Head of caudate nucleus (tissue), 42 donors: Measurements from ENCODE around the gene NDUFA8.

Experiments used
- DNase-seq, 42 donors: peaks; one replicate each; pipeline versions ENCODE4 v3.0.0 to v3.0.0-alpha.2; 2020 to 2021; ENCODE audit warnings: mixed read lengths in 7 of 42
- intact Hi-C: fragments of 100-400 bp; cut with DNase I; formaldehyde crosslinking; loops from one replicate; pipeline ENCODE4 v1.15.0; 2022

NDUFA8 gene

GRCh38 chr9:122159026-122159924, at the start of gene NDUFA8, which contains the start of gene MORN5:
Gene NDUFA8, minus strand, starts transcription at chr9:122159779. Its CDS starts 102 bp downstream, at chr9:122159677.
Gene MORN5, plus strand, starts transcription at chr9:122159908. Its CDS starts 65 bp downstream, at chr9:122159973.
- intact Hi-C loops = no loop called here

GRCh38 chr9:122207096-122207495, 47.5 kb upstream of the NDUFA8 start:
- intact Hi-C loops = no loop called here
- DNase-seq = no peak

More at GRCh38 chr9:122159026-122159924, at the start of gene NDUFA8, which contains the start of gene MORN5:
- DNase-seq = peak; percentile 88 to 97 (median 93)

GRCh38 chr9:122206118-122207046, 46.8 kb upstream of the NDUFA8 start:
- DNase-seq = no peak
- intact Hi-C loops = no loop called here

GRCh38 chr9:122205176-122205575, 45.6 kb upstream of the NDUFA8 start:
- intact Hi-C loops = no loop called here
- no peak for DNase-seq

- no peak for DNase-seq
- intact Hi-C loops = no loop called here
Observed at GRCh38 chr9:122204491-122204890, 44.9 kb upstream of the NDUFA8 start.

GRCh38 chr9:122204055-122204454, 44.5 kb upstream of the NDUFA8 start:
- no peak for DNase-seq
- intact Hi-C loops = no loop called here

GRCh38 chr9:122202111-122202510, 42.5 kb upstream of the NDUFA8 start:
- intact Hi-C loops = no loop called here
- no peak for DNase-seq

DNA sequence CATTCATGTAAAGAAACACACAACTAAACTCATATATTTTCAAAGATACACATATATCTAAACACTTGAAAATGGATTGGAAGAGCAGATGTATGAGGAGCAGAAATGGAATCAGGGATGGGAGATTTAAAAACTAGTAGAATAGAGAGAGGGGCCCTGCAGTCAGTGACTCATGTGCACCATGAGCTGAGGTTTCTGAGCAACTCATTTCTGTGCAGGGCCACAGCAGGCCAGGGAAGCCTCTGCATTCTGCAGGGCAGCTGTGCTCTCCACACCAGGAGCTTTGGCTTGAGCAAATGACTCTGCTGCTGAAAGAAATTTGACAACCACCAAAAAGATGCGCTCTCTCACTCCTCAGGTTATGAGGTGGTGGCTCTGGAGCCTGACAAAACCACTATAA, 42.1 kb upstream of the NDUFA8 start:
- no peak for DNase-seq

DNA sequence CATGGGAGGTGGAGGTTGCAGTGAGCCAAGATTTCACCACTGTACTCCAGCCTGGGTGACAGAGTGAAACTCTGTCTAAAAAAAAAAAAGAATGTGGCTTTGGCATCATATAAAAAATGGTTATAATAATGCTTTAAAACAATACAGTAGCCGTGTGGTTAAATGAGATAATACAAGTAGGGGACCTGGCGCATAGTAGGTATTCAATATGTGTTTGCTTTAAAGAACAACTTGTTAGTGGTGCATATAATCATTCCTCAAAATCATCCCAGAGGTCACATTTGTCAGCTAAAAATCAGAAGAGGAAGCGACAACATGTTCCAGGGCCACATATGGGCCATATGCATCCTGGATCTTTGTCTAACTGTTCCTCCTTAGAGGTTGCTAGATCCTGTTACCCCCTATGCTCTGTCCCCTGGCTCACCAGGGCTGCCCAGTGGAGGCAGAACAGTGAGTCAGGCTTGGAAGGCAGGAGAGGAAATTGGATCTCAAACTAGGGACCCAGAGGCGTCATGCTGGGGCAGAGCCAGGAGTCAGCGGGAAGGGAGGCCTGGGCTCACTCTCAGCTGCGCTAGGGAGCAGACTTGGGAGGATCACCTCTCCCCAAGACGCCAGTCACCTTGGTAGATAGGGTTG, 41.5 kb upstream of the NDUFA8 start:
- DNase-seq = no peak
- intact Hi-C loops = no loop called here

More for the DNA sequence above, 42.1 kb upstream of the NDUFA8 start:
- intact Hi-C loops = no loop called here

DNA sequence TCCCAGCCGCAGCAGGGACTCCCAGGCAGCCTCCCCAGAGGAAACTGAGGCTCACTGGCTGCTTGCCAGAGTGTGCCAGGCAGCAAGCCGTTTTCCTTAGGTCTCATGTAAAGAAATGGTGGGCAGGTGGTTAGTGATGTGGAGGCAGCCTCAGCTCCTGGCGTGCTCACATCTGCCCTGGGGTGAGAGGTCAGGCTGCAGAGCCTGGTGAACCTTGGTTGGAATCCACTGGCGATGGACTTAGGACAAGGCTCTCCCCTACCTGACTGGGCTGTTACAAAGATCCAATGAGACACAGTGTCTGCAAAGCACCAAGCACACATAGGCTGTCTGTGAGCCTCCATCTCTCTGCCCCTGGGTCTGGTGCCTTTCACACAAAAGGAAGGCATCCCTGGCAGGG, 38.3 kb upstream of the NDUFA8 start:
- intact Hi-C loops = no loop called here
- DNase-seq = no peak

- no peak for DNase-seq
- intact Hi-C loops = no loop called here
Observed at GRCh38 chr9:122197426-122197825, 37.8 kb upstream of the NDUFA8 start.

DNA sequence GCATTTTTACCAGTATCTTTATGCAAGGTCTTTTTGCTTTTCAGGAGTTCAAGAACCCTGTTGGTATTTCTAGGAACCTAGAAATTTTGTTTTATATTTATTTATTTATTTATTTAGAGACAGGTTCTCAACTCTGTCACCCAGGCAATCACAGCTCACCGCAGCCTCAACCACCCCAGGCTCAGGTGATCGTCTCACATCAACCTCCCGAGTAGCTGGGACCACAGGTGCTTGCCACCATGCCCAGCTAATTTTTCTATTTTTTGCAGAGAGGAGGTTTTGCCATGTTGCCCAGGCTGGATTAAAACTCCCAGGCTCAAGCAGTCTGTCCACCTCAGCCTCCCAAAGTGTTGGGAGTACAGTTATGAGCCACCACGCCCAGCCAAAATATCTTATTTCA, 36.3 kb upstream of the NDUFA8 start:
- DNase-seq = no peak
- intact Hi-C loops = no loop called here

DNA sequence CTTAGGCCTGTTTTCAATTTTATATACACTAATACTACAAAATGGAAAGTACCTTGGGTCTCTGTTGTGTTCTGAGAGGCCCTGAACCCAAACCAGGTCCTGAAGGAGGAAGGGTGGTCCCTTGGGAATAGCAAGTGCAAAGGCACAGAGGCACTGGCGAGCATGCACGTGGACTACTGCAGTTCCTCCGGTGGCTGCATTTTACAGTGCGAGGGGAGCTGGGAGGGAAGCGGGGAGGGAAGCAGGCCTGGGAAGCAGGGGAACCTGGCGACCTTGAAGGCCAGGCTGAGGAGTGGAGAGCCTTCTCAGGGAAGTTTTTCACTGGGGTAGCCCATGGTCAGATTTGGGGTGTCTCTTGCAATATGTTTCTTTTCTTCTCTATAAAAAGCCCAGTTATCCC, 34.1 kb upstream of the NDUFA8 start:
- DNase-seq = no peak
- intact Hi-C loops = no loop called here

- no peak for DNase-seq
- intact Hi-C loops = no loop called here
Observed at GRCh38 chr9:122192914-122193525, 33.4 kb upstream of the NDUFA8 start.

DNA sequence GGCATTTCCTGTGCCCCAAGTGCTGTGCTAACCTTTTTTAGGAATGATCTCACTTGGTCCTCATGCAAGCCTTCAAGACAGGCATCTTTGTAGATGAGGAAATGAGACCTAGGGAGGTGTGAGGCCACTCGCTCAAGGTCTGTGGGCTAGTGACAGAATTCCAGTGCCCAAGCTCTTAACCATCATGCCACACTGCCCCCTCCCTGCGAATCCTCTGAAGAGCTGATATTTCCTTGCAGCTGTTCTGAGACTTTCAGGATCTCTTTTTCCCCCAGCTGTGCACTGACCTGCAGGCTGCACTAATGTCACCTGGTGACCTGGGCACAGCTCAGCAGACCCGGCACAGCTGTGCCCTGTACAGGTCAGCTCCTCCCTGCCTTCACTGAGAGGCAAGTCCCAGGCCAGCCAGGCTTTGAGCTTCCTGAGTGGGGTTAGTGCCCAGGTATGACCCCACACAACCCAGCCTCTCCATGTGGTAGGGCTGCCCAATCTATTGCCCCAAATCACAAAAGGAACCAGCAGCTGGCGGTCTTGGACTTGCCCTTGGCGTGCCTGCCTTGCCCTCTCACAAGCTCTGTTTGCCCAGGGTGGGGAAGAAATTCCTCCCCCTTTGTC, 32.8 kb upstream of the NDUFA8 start:
- no peak for DNase-seq
- intact Hi-C loops = no loop called here

GRCh38 chr9:122191584-122191983, 32.0 kb upstream of the NDUFA8 start:
- intact Hi-C loops = no loop called here
- DNase-seq = no peak

GRCh38 chr9:122190597-122191381, 31.2 kb upstream of the NDUFA8 start:
- intact Hi-C loops = no loop called here
- DNase-seq = peak in 25 of 42 donors; percentile 7 to 65 (median 38)

DNA sequence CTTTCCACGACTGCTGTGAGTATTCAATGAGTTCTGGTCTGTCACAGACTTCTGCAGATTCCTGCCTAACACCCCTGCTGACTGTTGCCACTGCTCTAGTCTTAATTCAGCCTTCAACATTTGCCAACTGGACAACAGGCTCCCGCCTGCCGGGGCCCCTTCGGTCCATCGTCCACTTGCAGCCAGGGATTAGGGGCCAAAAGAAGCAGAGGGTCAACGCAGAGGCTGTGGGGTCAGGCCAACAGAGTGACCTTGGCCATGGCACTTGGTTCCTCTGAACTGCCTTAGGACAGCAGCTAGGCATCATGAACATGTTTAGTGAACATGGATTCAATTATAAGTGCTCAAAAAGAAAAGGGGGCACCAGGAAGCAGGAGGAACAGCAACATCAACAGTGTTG, 28.8 kb upstream of the NDUFA8 start:
- no peak for DNase-seq

More for the DNA sequence above, 28.8 kb upstream of the NDUFA8 start:
- intact Hi-C loops = no loop called here
